GM21526 (cell line): ENCODE data around the gene WT1.

Experiments
- ATAC-seq: cut with Tn5 transposase; IDR thresholded peaks from one replicate; pipeline ENCODE4 v1.9.1; 2021; ENCODE audit warnings: moderate library complexity; ENCODE audit not compliant: unreplicated experiment, low FRiP score

The WT1 gene

GRCh38 chr11:32341620-32342613 is 93.4 kb downstream of the WT1 start:
- ATAC-seq, result no peak

GRCh38 chr11:32340181-32340580 is 95.2 kb downstream of the WT1 start:
- no peak for ATAC-seq
